GM18505 (cell line): ENCODE measurements around the gene PHACTR3.
"Not testable (repeated sequence)": the region's sequence is repeated elsewhere in the genome, so short reads cannot be mapped to it uniquely, and the experiment has no call there.

Source experiments
- ATAC-seq: cut with Tn5 transposase; IDR thresholded peaks from one replicate; pipeline ENCODE4 v1.9.1; 2021; ENCODE audit not compliant: unreplicated experiment
- POLR2A ChIP-seq: IDR thresholded peaks from 4 replicates; pipeline ENCODE4 v1.6.1; 2011; ENCODE audit warnings: borderline replicate concordance; ENCODE audit not compliant: insufficient read depth, insufficient read length; ENCODE audit errors: extremely low read depth

Gene PHACTR3

DNA sequence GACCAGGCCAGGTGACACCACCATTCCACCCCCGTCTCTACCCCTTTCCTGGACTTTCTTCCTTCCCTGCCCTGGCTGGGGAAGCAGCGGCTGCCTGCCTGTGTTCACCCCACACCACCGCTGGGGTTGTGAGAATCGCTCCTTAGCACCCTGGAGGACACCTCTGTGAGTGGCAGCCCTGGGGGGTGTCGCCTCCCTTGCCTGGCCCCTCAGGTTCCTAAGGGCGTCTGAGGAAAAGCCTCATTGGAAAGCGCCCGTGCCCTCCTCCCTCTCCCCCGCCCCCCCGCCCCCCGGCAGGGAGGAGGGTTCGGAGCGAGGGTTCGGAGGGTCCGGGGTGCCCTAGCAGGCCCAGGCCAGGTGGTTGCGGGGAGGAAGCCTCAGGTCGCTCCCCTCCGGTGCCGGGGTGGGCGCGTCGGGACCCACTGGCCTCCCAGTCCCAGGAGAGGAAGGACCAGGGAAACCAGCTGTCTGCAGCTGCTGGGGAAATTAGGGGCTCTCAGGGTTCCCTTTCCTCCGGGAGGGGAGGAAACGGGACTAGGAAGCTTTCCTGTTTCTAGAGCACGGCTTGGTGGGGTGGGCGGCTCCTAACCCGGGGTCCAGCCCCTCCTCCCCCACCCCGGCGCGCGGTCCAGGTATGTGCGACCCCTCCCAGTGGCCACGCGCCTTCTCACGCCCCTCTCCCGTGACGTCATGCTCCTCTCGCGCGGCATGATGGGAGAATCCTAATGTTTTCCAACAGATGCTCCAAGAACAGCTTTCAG, at the start of gene PHACTR3:
PHACTR3 (plus strand) TSS at position 760 of the 761 bp plus-strand sequence. CDS start 475 bp downstream, outside the sequence.
- TF ChIP-seq POLR2A, result no peak
- no peak for ATAC-seq

DNA sequence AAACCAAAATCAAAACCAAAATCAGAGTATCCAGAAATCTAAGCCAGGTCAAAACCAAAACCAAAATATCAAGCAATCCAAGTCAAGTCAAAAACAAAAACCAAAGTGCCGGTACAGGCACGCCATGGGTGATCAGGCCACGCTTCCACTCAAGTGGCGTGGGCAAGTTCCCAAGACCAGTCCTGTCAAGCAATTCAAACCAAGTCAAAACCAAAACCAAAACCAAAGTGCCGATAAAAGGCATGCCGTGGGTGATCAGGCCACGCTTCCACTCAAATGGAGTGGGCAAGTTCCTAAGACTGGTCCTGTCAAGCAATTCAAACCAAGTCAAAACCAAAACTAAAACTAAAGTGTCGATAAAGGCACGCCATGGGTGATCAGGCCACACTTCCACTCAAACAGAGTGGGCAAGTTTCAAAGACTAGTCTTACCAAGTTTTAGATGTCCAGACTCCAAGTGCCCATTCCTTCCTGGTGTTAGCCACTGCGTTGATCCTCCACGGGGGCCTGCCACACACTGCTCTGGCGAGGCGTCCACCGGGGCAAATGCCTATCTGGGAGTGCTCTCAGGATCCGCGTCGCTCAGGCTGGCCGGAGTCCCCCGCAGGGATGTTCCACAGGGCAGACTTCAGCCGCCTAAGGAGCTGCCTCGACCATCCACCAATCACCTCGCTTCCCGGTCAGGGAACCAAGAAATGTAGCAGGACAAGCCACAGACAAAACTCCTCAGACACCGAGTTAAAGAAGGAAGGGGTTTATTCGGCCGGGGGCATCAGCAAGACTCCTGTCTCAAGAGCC, 46.4 kb upstream of the PHACTR3 start:
- ATAC-seq, result not testable (repeated sequence)

DNA sequence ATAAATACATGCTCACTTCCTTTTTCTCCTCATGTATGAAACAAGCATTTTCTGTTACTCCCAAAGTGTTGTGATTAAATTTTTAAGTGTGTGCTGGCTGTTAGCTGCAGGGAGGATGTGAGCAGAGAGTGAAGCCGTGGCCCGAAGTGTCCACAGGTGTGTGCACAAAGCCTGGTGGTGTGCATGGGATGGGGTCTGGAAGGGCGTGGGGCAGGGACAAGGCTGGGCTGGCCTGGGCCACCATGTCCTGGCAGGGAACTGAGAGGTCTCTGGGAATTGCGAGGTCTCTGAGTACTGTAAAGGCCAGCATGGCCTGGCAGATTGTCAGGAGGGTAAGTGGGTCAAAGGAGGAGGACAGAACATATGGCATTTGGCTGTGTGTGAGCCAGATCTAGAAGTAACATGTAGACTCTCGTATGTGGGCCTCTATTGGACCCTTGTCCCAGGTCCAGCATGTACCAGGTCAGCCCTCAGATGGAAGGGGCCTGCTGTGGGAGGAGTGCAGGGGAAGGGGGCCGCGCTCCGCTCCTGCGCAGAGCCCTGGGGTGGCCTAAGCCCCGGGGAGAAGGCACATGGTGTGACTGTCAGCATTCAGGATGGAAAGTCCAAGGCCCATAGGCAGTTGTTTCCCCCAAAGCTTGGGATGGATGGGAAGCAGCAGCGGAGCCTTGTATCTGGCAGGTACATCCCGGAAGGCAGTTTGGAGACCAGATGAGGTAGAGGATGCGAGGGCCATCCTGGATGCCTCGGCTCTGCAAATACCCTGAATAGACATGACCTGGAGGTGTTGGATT, 45.1 kb upstream of the PHACTR3 start:
- no peak for ATAC-seq
- TF ChIP-seq POLR2A, result no peak

DNA sequence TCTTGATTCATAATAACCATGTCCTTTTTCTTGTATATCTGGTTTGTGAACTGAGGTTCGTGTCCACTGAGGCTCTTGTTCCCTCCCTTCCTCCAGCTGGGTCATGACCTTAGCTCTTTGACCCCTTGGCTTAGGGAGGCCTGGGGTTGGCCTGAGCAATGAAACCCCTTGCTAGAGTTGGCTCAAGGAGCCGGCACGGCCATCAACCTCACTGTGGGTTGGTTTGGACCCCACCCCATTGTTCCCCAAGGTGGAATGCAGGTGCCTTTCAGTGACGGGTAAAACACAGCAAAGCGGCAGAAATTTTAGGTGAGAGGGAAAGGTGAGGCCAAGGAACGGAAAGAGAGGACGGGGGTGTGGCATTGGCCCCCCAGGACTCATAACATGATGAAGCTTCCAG, 44.5 kb upstream of the PHACTR3 start:
- TF ChIP-seq POLR2A, result no peak
- no peak for ATAC-seq

DNA sequence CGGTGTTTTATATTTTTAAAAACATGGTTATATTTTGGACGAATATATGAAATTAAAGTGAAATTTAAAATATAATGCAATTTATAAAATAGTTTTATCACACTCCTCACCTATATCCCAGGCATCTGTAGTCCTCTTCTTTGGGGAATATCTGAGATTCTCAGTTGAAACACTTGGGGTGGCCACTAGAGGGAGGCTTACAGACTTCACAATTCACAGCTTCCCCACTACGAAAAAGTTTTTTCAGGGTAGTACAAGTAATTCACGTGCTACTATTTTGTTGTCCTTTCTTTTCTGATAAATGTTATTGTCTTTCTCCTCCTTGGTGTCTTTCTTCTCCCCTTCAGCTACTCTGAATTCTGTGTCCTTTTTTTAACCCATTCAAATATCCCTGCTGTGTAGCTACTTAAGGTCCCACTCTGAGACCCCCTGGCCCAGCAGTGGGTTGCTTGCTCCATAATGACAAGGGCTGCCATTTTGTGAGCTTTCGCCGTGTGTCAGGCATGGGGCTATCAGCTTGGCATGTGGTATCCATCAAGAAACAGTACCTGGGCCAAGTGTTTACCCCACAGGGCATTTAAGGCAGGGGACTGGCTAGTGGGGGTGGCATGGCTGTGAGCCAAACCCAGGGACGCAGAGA, 43.6 kb upstream of the PHACTR3 start:
- ATAC-seq, result no peak
- TF ChIP-seq POLR2A, result no peak

DNA sequence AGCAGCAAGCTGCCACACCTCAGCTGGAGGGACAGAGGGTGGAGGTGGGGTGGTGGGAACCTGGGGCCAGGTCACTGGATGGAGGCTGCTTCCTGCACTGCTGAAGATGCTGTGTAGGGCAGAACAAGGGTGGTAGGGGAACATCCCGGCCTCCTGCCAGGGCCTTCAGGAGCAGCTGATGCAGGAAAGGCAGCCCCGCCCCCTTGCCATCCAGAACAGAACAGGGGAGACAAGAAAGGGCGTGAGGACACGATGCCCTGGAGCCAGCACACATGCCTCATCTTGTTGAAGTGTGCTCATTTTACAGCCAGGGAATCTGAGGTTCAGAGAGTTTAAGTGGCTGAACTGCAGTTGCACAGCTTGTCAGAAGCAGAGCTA, 43.1 kb upstream of the PHACTR3 start:
- ATAC-seq, result no peak
- TF ChIP-seq POLR2A, result no peak

DNA sequence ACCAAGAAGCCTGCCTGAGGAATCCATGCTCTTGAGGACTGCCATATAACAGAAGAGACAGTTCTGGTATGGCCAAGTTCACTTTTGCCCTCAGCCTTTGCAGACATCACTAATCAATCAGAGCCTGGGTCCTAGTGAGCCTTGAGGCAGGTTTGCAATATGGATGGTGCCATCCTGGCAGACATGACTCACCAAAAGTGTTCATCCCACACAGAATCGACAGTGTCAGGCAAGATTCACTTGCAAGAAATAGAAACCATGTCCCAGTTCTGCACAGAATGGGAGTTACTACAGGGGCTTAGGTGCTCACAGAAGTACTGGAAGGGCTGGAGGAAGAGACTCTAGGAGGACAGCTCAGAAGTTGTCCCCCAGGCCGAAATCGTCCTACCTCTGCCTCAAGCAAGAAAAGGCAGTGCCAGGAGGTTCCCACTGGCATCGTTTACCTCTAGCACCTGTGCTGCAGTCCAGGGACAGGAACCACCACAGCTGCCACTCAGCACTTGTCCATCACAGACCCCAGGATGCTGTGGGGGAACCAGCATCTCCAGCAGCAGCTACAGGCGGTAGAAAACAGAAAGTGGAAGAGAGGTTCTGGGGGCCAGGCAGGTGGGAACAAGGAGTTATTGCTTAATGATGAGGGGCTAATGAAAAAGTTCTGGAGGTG, 42.6 kb upstream of the PHACTR3 start:
- ATAC-seq, result no peak
- no peak for TF ChIP-seq POLR2A

DNA sequence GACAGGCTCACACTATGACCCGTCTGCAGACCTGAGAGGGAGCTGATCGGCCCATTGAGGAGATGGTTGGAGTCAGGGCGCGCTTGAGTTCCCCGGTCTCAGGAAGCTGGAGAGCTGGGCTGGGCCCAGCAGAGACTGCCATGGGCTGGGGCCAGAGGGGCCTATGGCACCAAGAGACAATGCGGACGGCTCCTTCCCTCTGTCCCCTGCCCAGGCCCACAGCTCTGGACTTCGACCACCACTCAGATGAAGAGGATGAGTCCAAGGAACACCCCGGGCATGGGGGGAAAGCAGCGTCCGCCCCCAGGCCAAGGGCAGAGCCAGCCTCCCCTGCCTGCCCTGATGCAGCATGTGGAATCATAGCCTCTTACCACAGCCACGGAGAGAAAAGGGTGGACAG, 40.2 kb upstream of the PHACTR3 start:
- no peak for ATAC-seq
- TF ChIP-seq POLR2A, result no peak

DNA sequence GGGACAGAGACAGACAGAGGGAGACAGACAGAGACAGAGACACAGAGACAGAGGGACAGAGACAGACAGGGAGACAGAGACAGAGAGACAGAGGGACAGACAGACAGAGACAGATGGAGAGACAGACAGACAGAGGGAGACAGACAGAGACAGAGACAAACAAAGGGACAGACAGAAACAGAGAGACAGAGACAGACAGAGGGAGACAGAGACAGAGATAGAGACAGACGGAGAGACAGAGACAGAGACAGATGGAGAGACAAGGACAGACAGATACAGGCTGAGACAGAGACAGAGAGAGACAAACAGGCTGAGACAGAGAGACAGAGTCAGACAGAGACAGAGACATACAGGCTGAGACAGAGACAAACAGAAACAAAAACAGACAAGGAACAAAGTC, 39.4 kb upstream of the PHACTR3 start:
- no peak for TF ChIP-seq POLR2A
- ATAC-seq, result no peak

DNA sequence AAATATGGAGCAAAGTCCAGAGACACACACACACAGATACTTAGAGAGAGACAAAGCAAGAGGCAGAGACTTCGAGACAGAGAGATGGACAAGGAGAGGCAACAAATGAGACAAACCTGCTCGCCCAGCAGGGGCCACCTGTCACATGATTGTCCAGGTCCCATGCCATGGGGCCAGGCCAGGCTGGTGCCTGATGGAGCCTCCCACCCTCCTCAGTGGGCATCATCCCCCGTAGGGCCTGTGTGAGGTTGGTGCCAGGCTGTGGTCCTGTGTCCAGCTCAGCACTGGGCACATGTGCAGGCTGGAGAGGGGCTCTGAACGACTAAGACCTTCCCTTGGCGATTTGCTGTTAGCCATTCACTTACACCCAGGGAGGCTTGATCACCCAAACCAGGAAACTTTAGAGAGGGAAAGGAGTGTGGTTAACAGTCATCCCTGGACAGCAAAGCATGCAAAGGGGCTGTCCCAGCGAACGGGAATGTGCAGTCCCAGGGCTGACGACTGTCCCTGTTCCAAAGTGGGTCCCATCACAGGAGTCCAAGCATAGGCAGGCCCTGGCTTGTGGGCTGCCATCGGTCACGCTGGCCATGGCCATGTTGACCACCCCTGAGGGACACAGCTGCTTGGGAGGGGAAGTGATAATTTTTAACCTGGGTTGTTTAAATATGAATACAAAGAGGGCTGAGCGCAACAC, 38.4 kb upstream of the PHACTR3 start:
- ATAC-seq, result no peak
- TF ChIP-seq POLR2A, result no peak

DNA sequence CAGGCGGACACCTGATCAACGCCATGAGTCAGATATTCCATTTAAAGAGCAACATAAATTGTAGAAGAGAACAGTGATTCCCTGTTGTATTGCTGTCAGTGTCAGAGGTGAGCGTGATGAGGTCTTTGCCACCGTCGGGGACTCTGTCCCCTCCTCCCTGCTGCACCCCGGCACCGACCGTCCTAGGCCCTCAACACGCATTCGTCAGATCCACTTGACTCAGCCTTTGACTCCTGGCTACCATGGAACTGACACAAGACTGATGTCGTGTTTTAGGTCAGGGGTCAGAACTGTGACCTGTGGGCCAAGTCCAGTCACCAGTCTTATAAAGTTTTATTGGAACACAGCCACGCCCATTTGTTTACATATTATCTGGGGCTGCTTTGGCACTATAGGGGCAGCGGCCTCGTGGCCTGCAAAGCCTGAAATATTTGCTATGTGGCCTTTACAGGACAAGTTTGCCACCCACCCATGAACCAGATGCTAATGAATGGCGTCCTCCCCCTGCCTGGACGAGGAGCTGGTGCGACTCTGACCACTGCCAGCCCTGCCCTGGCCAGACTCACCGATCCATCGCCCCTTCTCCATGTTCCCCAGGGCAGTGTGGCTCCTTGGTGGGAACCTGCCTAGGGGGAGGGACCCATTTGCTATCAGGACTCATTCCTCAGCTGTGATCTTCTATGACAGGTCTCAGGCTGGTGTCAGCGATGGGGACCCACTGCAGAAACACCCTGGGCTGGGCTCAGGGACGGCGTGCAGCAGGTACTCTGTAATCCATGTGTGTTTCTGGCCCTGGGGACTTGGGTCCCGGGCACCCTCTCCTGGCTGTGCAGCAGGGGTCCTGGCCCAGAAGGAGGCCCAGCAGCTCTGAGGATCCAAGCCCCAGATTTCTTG, 37.5 kb upstream of the PHACTR3 start:
- no peak for TF ChIP-seq POLR2A
- no peak for ATAC-seq
